ENCODE results near the gene GAB2.

GAB2 gene

DNA sequence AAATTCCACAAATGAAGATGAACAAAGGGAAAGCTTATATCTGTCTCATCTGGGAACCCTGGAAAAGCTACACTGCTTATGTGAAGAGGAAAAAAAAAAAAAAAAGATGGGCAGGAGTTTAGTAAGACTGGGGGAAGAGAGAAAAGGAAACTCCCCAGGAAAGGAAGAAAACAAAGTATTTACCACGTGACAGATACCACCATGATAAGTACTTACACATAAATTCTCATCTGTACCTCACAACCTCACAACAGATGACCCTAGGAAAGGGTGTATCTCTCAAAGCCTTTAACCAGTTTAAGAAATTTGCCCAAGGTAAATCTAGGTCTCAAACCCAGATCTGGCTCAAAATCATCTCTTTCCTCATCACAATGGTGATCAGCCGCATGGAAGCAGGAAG lies 77.1 kb downstream of the GAB2 start:
- DNase-seq: no peak

DNA sequence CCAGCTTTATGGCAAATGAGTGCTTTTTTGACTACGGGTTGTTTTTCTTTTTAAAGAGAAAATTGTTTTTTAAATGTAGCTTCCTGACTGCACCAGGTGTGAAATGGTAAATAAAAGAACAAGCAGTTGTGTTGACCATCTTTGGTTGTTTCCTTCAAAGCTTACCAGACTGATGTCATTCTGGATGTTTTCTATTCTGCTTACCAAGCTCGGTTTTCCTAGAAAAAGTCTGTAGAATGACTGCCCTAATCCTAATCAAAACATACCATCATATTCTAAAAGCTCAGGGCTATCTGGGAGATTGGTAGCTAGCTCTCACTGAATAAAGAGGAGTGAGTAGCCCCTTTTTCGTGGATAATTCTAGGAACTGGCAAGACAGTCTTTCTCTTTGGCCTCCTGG lies 77.7 kb downstream of the GAB2 start:
- DNase-seq: no peak

DNA sequence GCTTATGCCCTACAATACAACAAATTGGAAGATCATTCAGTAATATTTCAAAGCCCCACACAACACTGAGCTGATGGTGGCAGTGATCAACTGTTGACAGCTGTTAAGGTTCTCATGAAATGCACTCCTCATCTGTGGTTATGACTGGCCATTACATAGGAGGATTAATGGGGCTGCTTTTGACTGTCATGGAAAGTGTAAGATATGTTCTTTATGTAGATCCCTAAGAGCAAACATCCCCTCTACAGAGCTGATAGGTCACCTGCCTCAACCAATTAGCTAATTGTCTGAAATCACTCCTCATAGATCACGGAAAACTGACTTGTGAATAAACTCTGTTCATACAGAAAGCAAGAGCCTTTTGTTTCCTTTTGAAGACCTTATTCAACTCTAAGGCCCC lies 78.1 kb downstream of the GAB2 start:
- no peak for DNase-seq

DNA sequence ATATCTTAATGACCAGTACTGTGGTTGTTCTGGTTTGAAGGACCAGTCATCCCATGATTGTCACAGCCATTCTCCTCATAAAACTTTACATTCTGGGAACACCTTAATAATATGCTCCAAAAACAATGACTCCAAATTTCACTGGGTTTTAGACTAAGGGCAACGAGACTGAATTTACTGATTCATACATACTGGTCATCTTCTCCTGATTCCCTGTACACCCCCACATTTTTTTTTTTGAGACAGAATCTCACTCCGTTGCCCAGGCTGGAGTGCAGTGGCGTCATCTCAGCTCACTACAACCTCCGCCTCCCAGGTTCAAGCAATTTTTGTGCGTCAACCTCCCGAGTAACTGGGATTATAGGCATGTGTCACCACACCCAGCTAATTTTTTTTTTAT lies 78.9 kb downstream of the GAB2 start:
- no peak for DNase-seq

DNA sequence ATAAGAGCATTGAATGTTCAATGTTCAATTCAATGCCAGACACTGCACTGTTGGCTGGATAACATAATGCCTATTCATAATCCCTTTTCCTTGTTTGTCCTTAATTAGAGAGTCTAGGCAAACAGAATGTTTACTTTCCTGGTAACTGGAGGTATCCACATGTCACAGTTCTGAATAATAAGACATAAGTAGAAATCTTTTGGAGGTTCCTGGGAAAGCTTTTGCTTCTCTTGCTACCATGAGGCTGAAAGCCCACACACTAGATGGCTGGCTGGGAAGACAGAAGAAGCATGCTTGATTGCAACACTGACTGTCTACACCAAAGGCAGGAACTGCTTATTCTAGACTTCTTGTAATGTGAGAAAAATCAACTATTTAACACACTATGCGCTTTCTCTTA lies 79.5 kb downstream of the GAB2 start:
- DNase-seq: peak; percentile 61 to 81 (median 77)

DNA sequence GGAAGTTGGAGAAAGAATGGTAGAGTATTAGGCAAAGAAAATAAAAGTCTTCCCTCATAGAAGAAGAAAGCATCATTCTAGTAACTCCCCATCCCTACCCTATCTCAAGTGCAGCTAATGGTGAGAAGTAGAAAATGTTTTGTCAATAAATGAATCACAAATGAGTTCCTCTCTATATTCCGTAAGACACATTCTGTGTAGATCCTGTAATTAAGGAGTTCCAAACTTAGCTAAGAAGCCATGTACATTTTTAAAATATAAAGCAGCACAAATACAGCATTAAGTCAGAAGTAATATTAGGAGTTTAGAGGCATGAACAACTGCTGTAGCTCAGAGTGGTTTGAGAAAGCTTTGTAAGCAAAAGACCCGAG lies 80.1 kb downstream of the GAB2 start:
- DNase-seq: no peak

DNA sequence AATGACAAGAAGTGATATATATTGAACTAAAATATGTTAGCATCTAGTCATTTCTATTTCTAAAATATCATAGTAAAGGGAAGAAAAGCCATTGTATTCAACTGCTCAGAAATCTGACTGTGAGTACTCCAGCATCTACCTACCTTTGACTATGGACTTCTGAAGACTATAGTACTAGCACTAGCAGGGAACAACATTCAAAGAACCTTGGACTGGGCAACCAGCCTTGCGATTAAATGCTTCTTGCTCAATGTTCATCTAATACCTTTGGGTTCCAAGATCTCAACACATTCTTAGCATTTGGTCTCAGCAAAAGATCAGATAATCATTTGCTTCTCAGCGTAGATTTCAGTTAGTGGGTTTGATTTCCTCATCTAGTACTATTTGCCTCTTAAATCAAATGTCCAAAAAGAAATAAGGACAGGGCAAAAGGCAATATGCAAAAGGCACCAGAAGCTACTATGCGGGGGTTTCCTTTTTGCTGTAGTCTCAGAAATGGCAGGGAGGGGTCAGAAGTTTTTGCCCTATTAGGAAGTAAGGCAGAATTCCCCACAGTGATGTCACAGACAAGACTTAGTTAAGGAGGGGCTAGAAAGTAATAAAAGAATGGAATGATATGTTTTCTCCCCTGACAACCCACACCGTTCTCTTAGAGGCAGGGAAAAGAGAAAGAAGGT lies 80.6 kb downstream of the GAB2 start:
- peak in 2 of 4 experiments; percentile 33 to 43 for DNase-seq

DNA sequence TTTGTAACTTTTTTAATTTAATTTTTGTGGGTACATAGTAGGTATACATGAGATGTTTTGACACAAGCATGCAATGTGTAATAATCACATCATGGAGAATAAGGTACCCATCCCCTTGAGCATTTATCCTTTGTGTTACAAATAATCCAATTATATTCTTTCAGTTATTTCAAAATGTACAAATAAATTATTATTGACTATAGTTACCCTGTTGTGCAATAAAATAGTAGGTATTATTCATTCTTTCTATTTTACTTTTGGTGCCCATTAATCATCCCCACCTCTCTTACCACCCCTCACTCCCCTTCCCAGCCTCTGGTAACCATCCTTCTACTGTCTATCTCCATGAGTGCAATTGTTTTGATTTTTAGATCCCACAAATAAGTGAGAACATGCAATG lies 83.5 kb downstream of the GAB2 start:
- DNase-seq: no peak

DNA sequence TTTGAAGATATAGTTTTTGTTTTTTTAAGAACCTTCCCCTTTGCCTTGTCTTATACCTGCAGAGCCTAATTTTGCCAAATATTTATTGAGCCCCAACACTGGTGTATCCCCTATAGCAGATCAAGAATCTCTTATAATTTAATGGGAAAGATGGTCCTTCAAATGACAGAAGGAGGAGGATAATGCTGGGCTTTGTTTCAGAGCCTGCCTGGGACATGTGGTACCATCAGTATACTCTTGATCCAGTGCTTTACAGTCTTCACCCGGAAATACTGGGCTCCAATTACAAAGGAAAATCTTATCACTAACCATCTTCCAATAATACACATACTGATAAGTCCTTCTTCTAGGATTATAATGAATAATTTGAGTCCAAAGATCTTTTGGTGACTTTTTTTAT lies 84.7 kb downstream of the GAB2 start:
- DNase-seq: no peak

DNA sequence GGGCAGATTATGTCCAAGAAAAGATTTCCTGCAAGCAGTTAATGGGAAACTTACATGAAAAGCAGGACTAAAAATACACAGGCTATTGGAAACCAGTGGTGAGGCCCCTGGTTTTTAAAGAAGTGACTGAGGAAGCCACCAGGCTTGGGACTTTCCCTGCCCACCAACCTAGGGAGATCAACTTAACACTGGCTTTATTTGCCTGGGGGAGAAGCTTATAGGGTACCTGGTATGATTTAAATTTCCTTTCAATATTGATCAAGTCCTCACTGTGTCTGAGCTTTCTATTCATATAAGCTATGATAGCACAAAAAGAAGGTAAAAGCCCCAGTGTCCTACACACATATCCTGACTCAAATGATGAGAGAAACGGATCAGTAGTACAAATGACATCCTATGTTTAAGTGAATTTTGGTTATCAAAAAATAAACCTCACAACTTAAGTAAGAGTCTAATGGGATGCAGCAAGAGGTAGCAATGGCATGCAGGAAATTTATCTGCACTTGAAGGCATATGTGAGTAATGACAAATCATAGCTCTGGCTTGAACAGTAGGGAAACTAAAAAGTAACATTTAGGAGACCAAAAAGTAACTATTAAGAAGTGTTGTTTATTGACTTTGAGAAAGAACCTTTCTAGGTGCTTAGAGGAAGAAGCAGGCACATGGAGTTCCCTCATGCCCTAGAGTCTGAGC lies 85.3 kb downstream of the GAB2 start:
- peak in 3 of 4 experiments; percentile 49 to 50 (median 49) for DNase-seq

DNA sequence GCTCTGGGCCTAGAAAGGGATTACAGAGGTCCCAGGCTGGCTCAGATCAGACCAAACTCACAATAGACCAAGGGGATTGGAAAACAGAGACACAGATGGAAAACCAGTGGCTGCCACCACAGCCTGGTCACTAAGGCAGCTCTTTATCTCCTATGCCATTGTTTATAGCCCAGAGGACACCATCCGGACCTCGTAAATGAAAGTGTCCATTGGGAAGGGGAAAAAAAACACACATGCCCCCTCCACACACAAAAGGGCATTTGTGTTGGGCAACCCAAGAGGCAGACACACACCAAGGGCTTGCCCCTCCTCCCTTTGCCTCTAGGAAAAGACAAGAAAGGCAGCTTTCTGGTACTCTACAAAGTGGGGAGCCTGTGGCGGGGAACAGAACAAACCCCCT lies 85.9 kb downstream of the GAB2 start:
- no peak for DNase-seq

DNA sequence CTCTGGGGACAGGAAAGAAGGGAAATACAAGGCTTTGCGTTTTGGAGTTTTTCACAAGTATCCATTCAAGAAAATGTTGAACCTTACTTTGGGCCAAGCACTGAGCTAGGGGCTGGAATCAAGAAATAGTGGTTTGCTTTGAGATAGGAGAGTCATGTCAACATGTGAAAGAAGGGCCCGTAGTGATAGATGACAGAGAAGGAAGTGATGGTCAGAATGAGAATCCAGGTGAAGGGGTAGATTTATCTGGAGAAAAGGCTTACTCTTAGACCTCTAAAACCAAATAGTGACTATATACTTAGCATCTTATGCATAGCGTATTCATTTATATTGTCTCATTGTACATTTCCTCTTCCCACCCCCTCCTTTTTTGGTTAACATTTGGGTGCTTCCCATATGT lies 87.3 kb downstream of the GAB2 start:
- no peak for DNase-seq

DNA sequence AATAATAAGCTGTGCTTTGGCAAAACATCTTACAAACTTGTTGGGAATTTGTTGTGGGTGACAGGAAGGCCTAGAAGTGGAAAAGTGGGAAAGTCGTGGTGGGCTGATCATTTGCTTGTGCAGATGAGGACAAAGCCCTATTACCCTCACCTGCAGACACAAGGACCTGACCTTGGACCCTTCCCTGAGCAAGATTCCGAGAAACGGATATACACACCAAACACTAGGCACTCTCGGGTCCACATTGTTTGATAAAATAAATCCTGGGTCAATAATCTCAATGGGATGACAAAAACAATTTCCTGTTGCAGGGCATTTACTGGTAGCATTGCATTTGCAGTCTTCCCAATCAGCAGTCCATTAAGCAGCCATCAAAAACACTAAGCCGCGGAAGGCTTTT lies 89.7 kb downstream of the GAB2 start:
- no peak for DNase-seq

DNA sequence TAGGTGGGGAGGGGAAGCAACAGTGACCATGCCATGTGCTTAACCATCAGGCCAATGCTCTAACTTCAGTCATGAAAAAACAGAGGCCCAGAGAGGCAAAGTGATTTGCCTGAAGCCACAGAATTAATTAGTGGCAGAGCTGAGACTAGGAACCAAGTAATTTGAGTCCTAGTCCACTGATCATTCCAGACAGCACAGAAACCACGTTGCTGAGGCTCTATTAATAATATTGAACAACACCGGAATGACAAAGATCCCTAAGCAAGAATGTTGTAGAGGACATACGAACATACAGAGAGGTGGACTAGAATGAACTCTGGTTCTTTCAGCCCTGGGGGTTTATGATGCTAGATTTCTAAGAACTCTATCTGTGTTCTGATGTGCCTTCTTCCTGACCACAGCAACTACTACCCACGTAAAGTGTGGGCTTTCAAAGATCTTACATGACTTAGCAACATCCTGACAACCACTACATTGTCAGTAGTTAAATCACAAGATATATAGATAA lies 92.3 kb downstream of the GAB2 start:
- peak in 3 of 4 experiments; percentile 45 to 54 (median 47) for DNase-seq

DNA sequence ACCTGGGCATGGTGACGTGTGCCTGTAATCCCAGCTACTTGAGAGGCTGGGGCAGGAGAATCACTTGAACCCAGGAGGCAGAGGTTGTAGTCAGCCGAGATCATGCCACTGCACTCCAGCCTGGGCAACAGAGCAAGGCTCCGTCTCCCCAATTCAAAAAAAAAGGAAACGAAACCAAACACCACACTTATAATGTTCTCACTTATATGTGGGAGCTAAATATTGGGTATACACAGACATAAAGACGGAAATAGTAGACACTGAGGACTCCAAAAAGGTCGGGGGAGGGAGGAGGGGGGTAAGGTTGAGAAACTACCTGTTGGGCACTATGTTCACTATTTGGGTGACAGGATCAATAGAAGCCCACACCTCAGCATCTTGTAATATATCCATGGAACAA lies 94.3 kb downstream of the GAB2 start:
- no peak for DNase-seq

DNA sequence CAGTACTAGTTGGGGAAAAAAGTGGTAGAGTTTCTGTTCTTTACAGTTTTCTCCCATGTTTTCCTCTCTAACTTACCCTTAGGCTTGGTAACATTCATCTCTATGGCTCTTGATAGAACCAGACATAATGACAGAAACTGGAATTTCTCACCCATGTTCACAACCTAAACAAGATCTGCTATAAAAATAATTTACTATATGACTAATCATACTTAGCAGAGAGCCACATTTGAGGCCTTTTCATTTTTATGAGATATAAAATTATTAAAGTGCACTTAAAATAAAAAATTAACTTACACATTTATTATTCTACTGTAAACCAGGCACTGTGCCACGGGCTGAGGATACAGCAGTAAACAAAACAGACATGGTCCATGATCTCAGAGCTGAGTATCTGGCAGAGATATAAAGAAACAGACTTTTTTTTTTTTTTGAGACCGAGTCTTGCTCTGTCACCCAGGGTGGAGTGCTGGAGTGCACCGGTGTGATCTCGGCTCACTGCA lies 98.1 kb downstream of the GAB2 start:
- no peak for DNase-seq

DNA sequence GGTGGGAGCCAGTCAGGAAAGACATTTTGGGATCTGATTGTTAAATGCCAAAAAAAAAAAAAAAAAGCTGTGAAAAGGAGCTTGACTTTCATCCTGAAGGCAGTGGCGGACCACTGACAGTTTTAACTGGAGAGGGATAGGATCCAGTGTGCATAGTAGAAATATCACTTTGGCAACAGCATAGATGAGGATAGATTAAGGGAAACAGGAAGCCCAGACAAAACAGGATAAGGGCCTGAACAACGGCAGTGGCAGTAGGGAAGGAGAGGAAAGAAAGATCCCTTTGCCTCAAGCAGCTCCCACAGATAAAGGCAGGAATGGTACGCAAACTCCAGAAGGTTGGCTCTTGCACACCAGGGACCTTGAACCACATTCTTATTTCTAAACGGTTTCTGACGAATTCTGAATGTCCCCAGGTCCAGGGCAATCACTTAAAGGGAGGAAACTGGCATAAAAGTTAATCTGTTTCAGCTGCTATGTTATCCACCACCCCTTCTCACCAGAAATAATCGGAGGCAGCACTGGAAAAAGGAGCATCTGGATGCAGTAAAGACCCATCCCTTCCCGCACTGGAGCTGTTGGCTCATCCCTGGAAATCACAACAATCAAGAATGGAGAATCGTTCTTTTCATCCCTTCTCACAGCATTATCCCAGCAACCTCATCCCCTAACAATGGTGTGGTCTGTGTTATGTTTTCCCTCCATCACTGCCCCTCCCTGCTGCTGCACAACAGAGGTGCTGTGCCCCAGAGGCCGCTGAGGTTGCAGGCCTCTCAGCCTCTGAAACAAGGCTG lies 99.1 kb downstream of the GAB2 start:
- DNase-seq: no peak

DNA sequence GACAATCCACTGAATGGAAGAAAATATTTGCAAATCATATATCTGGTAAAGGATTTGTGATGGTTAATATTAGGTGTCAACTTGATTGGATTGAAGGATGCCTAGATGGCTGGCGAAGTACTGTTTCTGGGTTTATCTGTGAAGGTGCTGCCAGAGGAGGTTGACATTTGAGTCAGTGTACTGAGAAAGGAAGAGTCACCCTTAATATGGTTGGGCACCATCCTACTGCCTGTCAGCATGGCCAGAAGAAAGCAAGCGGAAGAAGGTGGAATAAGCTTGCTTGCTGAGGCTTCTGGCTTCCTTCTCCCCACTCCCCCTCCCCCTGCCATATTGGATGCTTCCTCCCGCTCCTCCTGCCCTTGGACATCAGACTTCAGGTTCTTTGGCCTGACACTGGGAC lies 101.9 kb downstream of the GAB2 start:
- no peak for DNase-seq

DNA sequence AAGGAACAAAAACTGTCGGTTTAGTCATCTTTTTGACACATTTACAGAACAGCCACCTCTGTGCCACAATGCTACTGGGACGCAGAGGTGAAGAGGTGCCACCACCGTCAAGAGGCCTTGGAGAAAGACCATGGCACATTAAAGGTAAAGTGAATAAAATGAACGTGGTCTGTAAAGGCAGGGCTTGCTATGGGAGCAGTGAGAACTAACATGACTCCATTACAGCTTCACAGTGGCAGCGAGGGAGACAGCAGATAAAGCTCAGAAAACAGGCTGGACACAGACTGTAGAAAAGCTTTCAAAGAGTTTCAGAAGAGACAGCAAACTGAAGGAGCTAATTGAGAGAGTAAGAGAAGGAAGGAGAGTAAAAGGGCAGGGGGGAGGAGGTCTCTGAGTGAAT lies 102.9 kb downstream of the GAB2 start:
- peak in 1 of 4 experiments; percentile 7 for DNase-seq

DNA sequence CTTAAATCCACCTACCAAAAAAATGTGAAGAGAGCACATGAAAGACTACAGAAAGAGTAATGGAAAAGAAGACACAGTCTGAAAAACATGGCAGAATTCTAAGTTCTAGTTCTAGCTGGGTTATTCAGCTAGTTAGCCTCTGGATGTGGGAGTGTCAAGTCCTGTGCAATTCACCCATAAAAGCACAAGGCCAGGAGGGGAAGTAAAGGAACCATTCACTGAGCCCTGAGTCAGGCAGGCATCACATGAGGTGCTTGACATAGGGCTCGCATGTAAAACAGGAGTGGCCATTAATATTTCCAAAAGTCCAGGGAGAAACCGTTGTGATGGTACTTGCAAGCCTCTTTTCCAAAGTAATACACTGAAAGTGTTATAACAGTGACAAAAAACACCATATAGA lies 103.7 kb downstream of the GAB2 start:
- peak; percentile 78 to 92 (median 84) for DNase-seq

DNA sequence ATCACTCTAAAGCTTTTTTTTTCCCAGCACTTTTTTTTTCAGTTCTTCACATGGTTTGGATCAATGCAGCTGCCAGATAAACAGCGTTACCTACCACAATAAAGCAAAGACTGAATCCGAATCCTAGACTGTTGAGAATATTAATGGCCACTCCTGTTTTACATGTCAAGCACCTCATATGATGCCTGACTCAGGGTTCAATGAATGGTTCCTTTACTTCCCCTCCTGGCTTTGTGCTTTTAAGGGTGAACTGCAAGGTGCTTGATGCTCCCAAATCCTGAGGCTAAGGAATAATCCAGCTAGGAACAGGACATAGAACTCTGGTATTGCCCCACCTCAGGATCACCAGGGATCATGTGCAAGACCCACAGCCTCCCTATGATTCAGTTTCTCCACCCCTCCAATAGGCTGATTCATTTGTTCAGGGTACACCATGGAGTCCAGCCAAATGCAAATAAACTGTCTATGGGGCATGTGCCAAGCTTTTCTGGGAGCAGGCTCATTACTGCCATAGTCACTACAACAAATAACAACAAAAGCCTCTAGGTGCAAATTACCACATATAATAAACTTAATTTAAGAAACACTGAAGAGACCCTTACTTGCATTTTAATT lies 104.3 kb downstream of the GAB2 start:
- DNase-seq: peak; percentile 38 to 62 (median 44)

DNA sequence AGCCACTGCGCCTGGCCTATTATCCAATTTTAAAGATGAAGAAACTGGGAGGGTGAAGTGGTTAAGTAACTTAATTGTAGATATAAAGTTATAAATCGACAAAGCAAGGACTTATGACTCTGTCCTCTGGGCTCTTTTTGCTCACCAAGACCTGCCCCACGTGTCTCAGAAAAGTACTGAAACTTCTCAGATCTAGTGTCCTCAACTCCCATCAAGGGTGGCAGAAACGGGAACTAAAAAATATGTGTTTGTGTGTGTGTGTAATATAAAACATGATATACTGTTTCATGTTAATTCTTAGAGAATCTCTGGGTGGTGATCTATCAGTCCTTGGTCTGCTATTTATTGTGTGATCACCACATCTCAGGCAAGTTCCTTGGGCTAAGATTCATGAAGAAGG lies 104.9 kb downstream of the GAB2 start:
- peak in 3 of 4 experiments; percentile 37 to 69 (median 54) for DNase-seq
